Liver (tissue), 9 donors: ENCODE results near the gene WNT7B. TPM values are rescaled to one million over a fixed set of nuclear protein-coding genes. Genes with fewer than 3 reads are reported as not detected.

Experiments used
- DNase-seq: peaks from one replicate; pipeline ENCODE4 v3.0.0-alpha.2; 2017; ENCODE audit warnings: low spot score
- H3K27ac ChIP-seq, 2 donors: one replicate each; pipeline ENCODE4 v1.7.0; 2013; ENCODE audit warnings: inconsistent platforms in 2 of 2, low read length in 2 of 2, control low read depth in 1 of 2, low read depth in 1 of 2, mild to moderate bottlenecking in 1 of 2
- H3K27me3 ChIP-seq, 4 donors: one replicate each; pipeline versions ENCODE4 v1.6.1 to v1.7.0; 2013; ENCODE audit warnings: low read length in 3 of 4, inconsistent platforms in 1 of 4, mild to moderate bottlenecking in 1 of 4, moderate library complexity in 1 of 4; ENCODE audit not compliant: control insufficient read depth in 4 of 4, insufficient read depth in 4 of 4
- H3K36me3 ChIP-seq, 4 donors: one replicate each; pipeline versions ENCODE4 v1.6.1 to v1.7.0; 2013; ENCODE audit warnings: low read length in 3 of 4, mild to moderate bottlenecking in 3 of 4, low read depth in 1 of 4, moderate library complexity in 1 of 4; ENCODE audit not compliant: control insufficient read depth in 4 of 4, insufficient read depth in 3 of 4
- H3K4me1 ChIP-seq, 4 donors: one replicate each; pipeline versions ENCODE4 v1.6.1 to v1.7.0; 2013; ENCODE audit warnings: low read length in 3 of 4, mild to moderate bottlenecking in 3 of 4, moderate library complexity in 1 of 4; ENCODE audit not compliant: control insufficient read depth in 4 of 4, insufficient read depth in 4 of 4
- H3K4me3 ChIP-seq, 3 donors: one replicate each; pipeline versions ENCODE4 v1.6.1 to v1.7.0; 2013; ENCODE audit warnings: low read length in 3 of 3, control low read depth in 1 of 3, low read depth in 1 of 3, mild to moderate bottlenecking in 1 of 3
- H3K9ac ChIP-seq, 2 donors: one replicate each; pipeline ENCODE4 v1.7.0; 2013; ENCODE audit warnings: low read length in 2 of 2, mild to moderate bottlenecking in 2 of 2, moderate library complexity in 2 of 2, control low read depth in 1 of 2, low read depth in 1 of 2
- H3K9me3 ChIP-seq, 4 donors: one replicate each; pipeline versions ENCODE4 v1.6.1 to v1.7.0; 2013; ENCODE audit warnings: low read length in 3 of 4; ENCODE audit not compliant: control insufficient read depth in 4 of 4
- ATF3 ChIP-seq: IDR thresholded peaks from 2 replicates; pipeline ENCODE4 v1.6.1; 2016; ENCODE audit warnings: antibody characterized with exemption
- CTCF ChIP-seq: fragments of 150-350 bp; IDR thresholded peaks from 2 replicates; pipeline ENCODE4 v1.5.1; 2017; ENCODE audit warnings: improper control_type of control experiment, low read depth, low read length; ENCODE audit not compliant: missing input control
- EGR1 ChIP-seq, 2 donors: IDR thresholded peaks; 2 replicates each; pipeline ENCODE4 v1.6.1; 2016 to 2018; ENCODE audit warnings: antibody characterized with exemption in 2 of 2, low read depth in 2 of 2
- FOXA1 ChIP-seq: IDR thresholded peaks from 2 replicates; pipeline ENCODE4 v1.6.1; 2016; ENCODE audit warnings: antibody characterized with exemption
- FOXA2 ChIP-seq: IDR thresholded peaks from 2 replicates; pipeline ENCODE4 v1.6.1; 2016; ENCODE audit warnings: antibody characterized with exemption
- GABPA ChIP-seq, 2 donors: IDR thresholded peaks in 1 of 2; conservative IDR thresholded peaks in 1 of 2; 2 replicates each; pipeline ENCODE4 v1.6.1; 2016; ENCODE audit warnings: antibody characterized with exemption in 2 of 2, mild to moderate bottlenecking in 1 of 2, moderate library complexity in 1 of 2
- HNF4A ChIP-seq, 2 donors: conservative IDR thresholded peaks; 2 replicates each; pipeline ENCODE4 v1.6.1; 2016; ENCODE audit warnings: antibody characterized with exemption in 2 of 2, mild to moderate bottlenecking in 2 of 2
- HNF4G ChIP-seq: IDR thresholded peaks from 2 replicates; pipeline ENCODE4 v1.6.1; 2016; ENCODE audit warnings: antibody characterized with exemption
- JUND ChIP-seq, 2 donors: IDR thresholded peaks; 2 replicates each; pipeline ENCODE4 v1.6.1; 2016; ENCODE audit warnings: antibody characterized with exemption in 2 of 2
- MAX ChIP-seq: IDR thresholded peaks from 2 replicates; pipeline ENCODE4 v1.6.1; 2016; ENCODE audit warnings: antibody characterized with exemption
- NR2F2 ChIP-seq: IDR thresholded peaks from 2 replicates; pipeline ENCODE4 v1.6.1; 2016; ENCODE audit warnings: antibody characterized with exemption
- RAD21 ChIP-seq, 2 donors: IDR thresholded peaks; 2 replicates each; pipeline ENCODE4 v1.6.1; 2016; ENCODE audit warnings: antibody characterized with exemption in 2 of 2, mild to moderate bottlenecking in 2 of 2
- REST ChIP-seq: IDR thresholded peaks from 2 replicates; pipeline ENCODE4 v1.6.1; 2016; ENCODE audit warnings: antibody characterized with exemption, mild to moderate bottlenecking
- RXRA ChIP-seq, 2 donors: IDR thresholded peaks; 2 replicates each; pipeline ENCODE4 v1.6.1; 2017 to 2018; ENCODE audit warnings: antibody characterized with exemption in 2 of 2, mild to moderate bottlenecking in 1 of 2
- SP1 ChIP-seq: IDR thresholded peaks from 2 replicates; pipeline ENCODE4 v1.6.1; 2018; ENCODE audit warnings: antibody characterized with exemption, mild to moderate bottlenecking
- TAF1 ChIP-seq: conservative IDR thresholded peaks from 2 replicates; pipeline ENCODE4 v1.6.1; 2016; ENCODE audit warnings: antibody characterized with exemption, mild to moderate bottlenecking
- YY1 ChIP-seq: IDR thresholded peaks from 2 replicates; pipeline ENCODE4 v1.6.1; 2016; ENCODE audit warnings: antibody characterized with exemption, mild to moderate bottlenecking
- ZBTB33 ChIP-seq: IDR thresholded peaks from 2 replicates; pipeline ENCODE4 v1.6.1; 2016; ENCODE audit warnings: antibody characterized with exemption
- WGBS: extraction: QIAGEN DNeasy Blood & Tissue Kit; methylation state at CpG from one replicate; pipeline ENCODE4 v1.1.7; 2013; 5-methylcytosine and 5-hydroxymethylcytosine counted together
- polyA plus RNA-seq, 2 donors: library from polyadenylated mRNA; stranded (reverse) in 1 of 2; unstranded in 1 of 2; fragments of 200-250 nt in 1 of 2; fragments of >200 nt in 1 of 2; fragmentation: Nextera tagmentation in 1 of 2; extraction: Ambion mirVana in 1 of 2; gene quantifications; one replicate each; pipeline versions ENCODE4 v1.2.1 to v1.2.3, GENCODE V29; 2013 to 2015
- total RNA-seq, 2 donors: library from RNA; depleted of rRNA; stranded (reverse); fragments of >200 nt; gene quantifications; one replicate each; pipeline ENCODE4 v1.2.3, GENCODE V29; 2014
- donor health status: healthy.
- donor health status: healthy.
- donor health status: healthy.
- donor health status: healthy.
- donor health status: healthy.

Gene WNT7B
- total and polyA plus RNA-seq, 4 donors = 0.06 to 0.28 TPM; not detected in 2

GRCh38 chr22:45948081-45948648 is 28.8 kb downstream of the WNT7B start (continued):
- TF ChIP-seq ATF3 = no peak
- TF ChIP-seq NR2F2 = no peak

GRCh38 chr22:45946805-45947600 is 30.0 kb downstream of the WNT7B start:
- no peak for DNase-seq
- Histone ChIP-seq H3K27ac (no peak overlapping the region), H3K9me3 (no peaks in the 10 kb centered on the region), H3K4me1 (no peaks in the 10 kb centered on the region), H3K36me3 (no peaks in the 10 kb centered on the region), H3K4me3 (no peak overlapping the region), H3K27me3 (no peaks in the 10 kb centered on the region), H3K9ac (no peak overlapping the region)
- TF ChIP-seq JUND (IDR thresholded peaks at IDR 0.05) (no peak), NR2F2 (no peak), RXRA (IDR thresholded peaks at IDR 0.05) (no peak), YY1 (no peak), REST (no peak), RAD21 (IDR thresholded peaks at IDR 0.05) (no peak), HNF4A (conservative IDR thresholded peaks at IDR 0.05) (no peak), MAX (no peak), SP1 (no peak), EGR1 (IDR thresholded peaks at IDR 0.05; ENCODE audit: low read depth in 2 of 2) (no peak), FOXA2 (no peak), FOXA1 (no peak), ZBTB33 (no peak), HNF4G (no peak), CTCF (no peak), GABPA (IDR thresholded peaks at IDR 0.05 in 1 of 2, conservative IDR thresholded peaks at IDR 0.05 in 1 of 2) (no peak), ATF3 (no peak), TAF1 (no peak)
- whole genome bisulfite sequencing = 73% methylated on average over 17 of the region's 17 CpGs
